Lung (tissue), 12 donors: ENCODE data around the gene APBB3. TPM values are rescaled to one million over a fixed set of nuclear protein-coding genes. Genes with fewer than 3 reads are reported as not detected.

Source experiments
- ATAC-seq: fragments of 200-7000 bp; cut with Tn5 transposase; one replicate; pipeline ENCODE4 v1.9.1; 2020; ENCODE audit warnings: moderate number of reproducible peaks; ENCODE audit not compliant: insufficient read depth, low FRiP score
- DNase-seq, 3 donors: peaks; one replicate each; pipeline ENCODE4 v3.0.0-alpha.2; 2013 to 2017
- H3K27ac ChIP-seq, 2 donors: one replicate each; pipeline ENCODE4 v1.5.1; 2013; ENCODE audit warnings: mild to moderate bottlenecking in 2 of 2, moderate library complexity in 2 of 2, control low read depth in 1 of 2, inconsistent platforms in 1 of 2, low read depth in 1 of 2, low read length in 1 of 2
- H3K27me3 ChIP-seq, 3 donors: one replicate each; pipeline ENCODE4 v1.5.1; 2013; ENCODE audit warnings: low read length in 2 of 3; ENCODE audit not compliant: control insufficient read depth in 3 of 3, insufficient read depth in 3 of 3
- H3K36me3 ChIP-seq, 4 donors: one replicate each; pipeline ENCODE4 v1.5.1; 2013; ENCODE audit warnings: low read length in 4 of 4, mild to moderate bottlenecking in 1 of 4, moderate library complexity in 1 of 4; ENCODE audit not compliant: control insufficient read depth in 4 of 4, insufficient read depth in 4 of 4
- H3K4me1 ChIP-seq, 5 donors: one replicate each; pipeline ENCODE4 v1.5.1; 2013; ENCODE audit warnings: low read length in 5 of 5, mild to moderate bottlenecking in 2 of 5, moderate library complexity in 1 of 5; ENCODE audit not compliant: control insufficient read depth in 5 of 5, insufficient read depth in 5 of 5
- H3K4me3 ChIP-seq: one replicate; pipeline ENCODE4 v1.5.1; 2013; ENCODE audit warnings: mild to moderate bottlenecking, control low read depth, moderate library complexity
- H3K9ac ChIP-seq, 2 donors: one replicate each; pipeline ENCODE4 v1.5.1; 2013; ENCODE audit warnings: low read length in 2 of 2, control low read depth in 1 of 2; ENCODE audit not compliant: insufficient read depth in 1 of 2
- H3K9me3 ChIP-seq, 4 donors: one replicate each; pipeline ENCODE4 v1.5.1; 2013; ENCODE audit warnings: low read length in 3 of 4, mild to moderate bottlenecking in 1 of 4, moderate library complexity in 1 of 4; ENCODE audit not compliant: control insufficient read depth in 4 of 4, insufficient read depth in 3 of 4
- CTCF ChIP-seq: IDR thresholded peaks from 2 replicates; pipeline ENCODE4 v1.5.1; 2012; ENCODE audit warnings: mild to moderate bottlenecking; ENCODE audit errors: control extremely low read depth, extremely low read depth
- WGBS, 2 donors: extraction: QIAGEN DNeasy Blood & Tissue Kit; methylation state at CpG; one replicate each; pipeline ENCODE4 v1.1.7; 2013; 5-methylcytosine and 5-hydroxymethylcytosine counted together
- polyA plus RNA-seq, 2 donors: library from polyadenylated mRNA; stranded (reverse); fragments of 200-250 nt; gene quantifications; one replicate each; pipeline ENCODE4 v1.2.1, GENCODE V29; 2013
- total RNA-seq, 2 donors: library from RNA; depleted of rRNA in 1 of 2; stranded (reverse); fragments of >200 nt in 1 of 2; gene quantifications; one replicate each; pipeline ENCODE4 v1.2.1, GENCODE V29; 2014 to 2021
- donor health status: control.
- donor health status: control.
- donor health status: Bipolar disorder and iron deficiency.
- donor health status: healthy.
- donor health status: DM: yes; HTN: yes; CAD: no.

Gene APBB3
- total and polyA plus RNA-seq, 4 donors: 24.7 to 36.1 (median 28.6) TPM

GRCh38 chr5:140551872-140552271 is 12.5 kb downstream of the APBB3 start:
- H3K4me3 ChIP-seq: no peak overlapping the region
- TF ChIP-seq CTCF: no peak
- ATAC-seq: no peak
- peaks cover 0 to 27% (median 12%) of the 10 kb centered on the region in 4 donors for H3K36me3 ChIP-seq
- no peaks in the 10 kb centered on the region for H3K9me3 ChIP-seq
- H3K4me1 ChIP-seq: peaks cover 9 to 39% (median 27%) of the 10 kb centered on the region in 5 donors
- no peak for DNase-seq
- 91 to 94% methylated on average over 4 of the region's 4 CpGs for WGBS, 2 donors
- no peak overlapping the region for H3K9ac ChIP-seq
- no peaks in the 10 kb centered on the region for H3K27me3 ChIP-seq
- no peak overlapping the region for H3K27ac ChIP-seq

DNA sequence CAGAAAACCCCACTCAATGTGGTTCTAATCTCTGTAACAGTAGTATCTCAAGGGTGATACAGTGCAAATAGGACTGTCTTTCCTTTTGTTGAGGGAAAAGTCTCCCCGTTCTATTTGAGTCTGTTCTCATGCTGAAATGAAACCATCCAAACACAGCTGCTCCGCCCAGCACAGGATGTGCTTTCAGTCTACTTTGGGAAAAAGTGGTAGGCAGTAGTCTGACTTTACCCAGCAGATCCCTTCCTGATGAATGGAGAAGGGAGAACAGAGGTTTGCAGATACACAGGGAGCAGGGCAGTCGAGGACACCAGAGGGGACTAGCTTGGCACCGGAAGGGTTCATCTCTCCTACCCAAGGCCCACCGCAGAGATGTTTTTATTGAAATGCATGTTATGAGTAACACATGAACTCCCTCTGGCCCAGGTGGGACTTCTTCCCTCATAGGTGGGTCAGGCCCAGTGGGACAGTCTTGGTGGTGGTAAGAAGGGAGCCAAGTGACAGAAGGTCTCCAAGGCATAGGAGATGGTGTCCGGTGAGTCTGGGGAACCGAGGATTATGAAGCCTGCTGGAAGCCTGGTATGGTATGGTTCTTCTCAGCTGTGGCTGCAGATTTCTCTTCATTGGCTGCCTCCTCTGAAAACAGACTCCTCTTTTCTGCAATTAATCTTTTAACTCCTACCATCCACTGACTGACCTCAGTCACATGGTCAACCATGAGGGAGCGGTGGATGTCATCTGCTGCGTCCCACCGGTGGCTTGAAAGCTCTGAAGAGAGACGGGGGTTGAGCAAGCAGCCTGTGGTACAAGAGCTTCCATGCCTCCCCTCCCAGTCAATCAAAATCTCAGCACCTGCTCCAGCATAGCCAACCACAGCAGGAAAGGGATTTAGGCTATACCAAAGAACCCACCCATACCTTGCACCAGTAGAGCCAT is 14.0 kb downstream of the APBB3 start:
- ATAC-seq: no peak
- H3K9me3 ChIP-seq: no peaks in the 10 kb centered on the region
- peaks cover 0 to 27% (median 12%) of the 10 kb centered on the region in 4 donors for H3K36me3 ChIP-seq
- no peak for TF ChIP-seq CTCF
- no peaks in the 10 kb centered on the region for H3K27me3 ChIP-seq
- no peak overlapping the region for H3K4me3 ChIP-seq
- no peak overlapping the region for H3K9ac ChIP-seq
- no peak for DNase-seq
- 89% methylated on average over 11 of the region's 11 CpGs for WGBS, 2 donors
- H3K27ac ChIP-seq: no peak overlapping the region
- H3K4me1 ChIP-seq: peaks cover 11 to 32% (median 29%) of the 10 kb centered on the region in 5 donors

- Histone ChIP-seq H3K4me3 (no peak overlapping the region), H3K4me1 (peaks cover 11 to 32% (median 29%) of the 10 kb centered on the region in 5 donors), H3K27ac (peak overlapping the region; percentile 6 to 95), H3K9me3 (no peaks in the 10 kb centered on the region), H3K9ac (no peak overlapping the region), H3K27me3 (no peaks in the 10 kb centered on the region), H3K36me3 (peaks cover 5 to 31% (median 15%) of the 10 kb centered on the region in 4 donors)
- no peak for ATAC-seq
- TF ChIP-seq CTCF: no peak
- WGBS, 2 donors: 77 to 88% methylated on average over 3 of the region's 3 CpGs
- DNase-seq: peak; percentile 39 to 66 (median 53)
Observed at GRCh38 chr5:140549237-140550144, 14.9 kb downstream of the APBB3 start.
